Natural killer cell (primary cell): Measurements from ENCODE around the gene ESR1. TPM values are rescaled to one million over a fixed set of nuclear protein-coding genes. Genes with fewer than 3 reads are reported as not detected.
A peak's percentile ranks its signal among the peaks of the same experiment; 100 is the strongest.

ENCODE experiments used
- ATAC-seq, 3 donors: fragments of 150-1000 bp in 2 of 3; fragments of 200-7000 bp in 1 of 3; cut with Tn5 transposase; 1 replicate in 1 of 3; 2 replicates in 2 of 3; pipeline ENCODE4 v1.10.0; 2021; ENCODE audit warnings: mild to moderate bottlenecking in 2 of 3, moderate library complexity in 2 of 3
- DNase-seq, 2 donors: peaks; one replicate each; pipeline versions ENCODE4 v3.0.0 to v3.0.0-alpha.2; 2013 to 2021; ENCODE audit warnings: mixed read lengths in 1 of 2
- H3K27ac ChIP-seq: one replicate; pipeline ENCODE4 v1.5.1; 2013; ENCODE audit warnings: mild to moderate bottlenecking, low read length
- H3K27me3 ChIP-seq: one replicate; pipeline ENCODE4 v1.6.1; 2013; ENCODE audit warnings: low read length; ENCODE audit not compliant: control insufficient read depth, insufficient read depth
- H3K36me3 ChIP-seq: one replicate; pipeline ENCODE4 v1.6.1; 2013; ENCODE audit warnings: low read length; ENCODE audit not compliant: control insufficient read depth, insufficient read depth
- H3K4me1 ChIP-seq: one replicate; pipeline ENCODE4 v1.6.1; 2013; ENCODE audit warnings: low read length; ENCODE audit not compliant: control insufficient read depth, insufficient read depth
- H3K4me3 ChIP-seq: one replicate; pipeline ENCODE4 v1.5.1; 2013; ENCODE audit warnings: low read length
- H3K9me3 ChIP-seq: one replicate; pipeline ENCODE4 v1.6.1; 2013; ENCODE audit warnings: low read length; ENCODE audit not compliant: control insufficient read depth, insufficient read depth
- H3K27ac Mint-ChIP-seq, 2 donors: one replicate each; pipeline ENCODE4 v1.8.0; 2022; ENCODE audit warnings: mild to moderate bottlenecking in 2 of 2, mixed read lengths in 2 of 2, moderate library complexity in 1 of 2
- H3K27me3 Mint-ChIP-seq, 2 donors: one replicate each; pipeline ENCODE4 v1.8.0; 2022; ENCODE audit warnings: low read depth in 2 of 2, mixed read lengths in 2 of 2
- H3K36me3 Mint-ChIP-seq: one replicate; pipeline ENCODE4 v1.8.0; 2022; ENCODE audit warnings: mixed read lengths
- H3K4me1 Mint-ChIP-seq, 2 donors: one replicate each; pipeline ENCODE4 v1.8.0; 2022; ENCODE audit warnings: mixed read lengths in 2 of 2
- H3K4me3 Mint-ChIP-seq: one replicate; pipeline ENCODE4 v1.8.0; 2022; ENCODE audit warnings: mild to moderate bottlenecking, moderate library complexity, mixed read lengths
- H3K9me3 Mint-ChIP-seq, 2 donors: one replicate each; pipeline ENCODE4 v1.8.0; 2022; ENCODE audit warnings: mixed read lengths in 2 of 2
- CTCF ChIP-seq: fragments of 200-600 bp; IDR thresholded peaks from one replicate; pipeline ENCODE4 v1.8.0; 2022; ENCODE audit warnings: antibody characterized with exemption
- WGBS: methylation state at CpG from one replicate; pipeline ENCODE4 v1.1.7; 2013; ENCODE audit warnings: missing lambda C conversion rate; ENCODE audit not compliant: insufficient coverage; 5-methylcytosine and 5-hydroxymethylcytosine counted together
- intact Hi-C: fragments of 100-400 bp; cut with micrococcal nuclease; formaldehyde crosslinking; loops from one replicate; pipeline ENCODE4 v1.14.2; 2022
- total RNA-seq, 4 donors: library from RNA; stranded (reverse); fragments of 120-200 nt in 1 of 4; gene quantifications; one replicate each; pipeline versions ENCODE4 v1.2.3 to v1.2.4, GENCODE V29; 2013 to 2022

The ESR1 gene
- total RNA-seq, 3 donors from 2014 or later (not counting 1 experiment from before 2014, with no cell fraction given) = 0.11 to 0.64 (median 0.60) TPM

GRCh38 chr6:152112491-152113261, 305.2 kb downstream of the ESR1 start:
- H3K4me3 ChIP-seq = no peak overlapping the region
- no peak overlapping the region for H3K4me3 Mint-ChIP-seq
- H3K4me1 ChIP-seq = peaks cover 7% of the 10 kb centered on the region
- peaks cover 3% of the 10 kb centered on the region for H3K36me3 ChIP-seq
- no peak for TF ChIP-seq CTCF
- H3K27ac Mint-ChIP-seq = no peak overlapping the region
- no peaks in the 10 kb centered on the region for H3K27me3 Mint-ChIP-seq
- no peaks in the 10 kb centered on the region for H3K27me3 ChIP-seq
- no peak overlapping the region for H3K27ac ChIP-seq
- no peaks in the 10 kb centered on the region for H3K36me3 Mint-ChIP-seq
- peaks cover 13 to 15% of the 10 kb centered on the region in 2 donors for H3K4me1 Mint-ChIP-seq
- no peaks in the 10 kb centered on the region for H3K9me3 Mint-ChIP-seq
- intact Hi-C loops = no loop called here
- 86% methylated on average over 15 of the region's 15 CpGs for WGBS
- DNase-seq = no peak
- ATAC-seq = no peak
- H3K9me3 ChIP-seq = no peaks in the 10 kb centered on the region

- Histone ChIP-seq H3K4me1 (no peaks in the 10 kb centered on the region), H3K36me3 (peaks cover 39% of the 10 kb centered on the region), H3K27me3 (no peaks in the 10 kb centered on the region), H3K27ac (no peak overlapping the region), H3K4me3 (no peak overlapping the region), H3K9me3 (no peaks in the 10 kb centered on the region)
- peaks cover 0 to 2% of the 10 kb centered on the region in 2 donors for H3K9me3 Mint-ChIP-seq
- peak overlapping the region; percentile 47 to 65 for H3K27ac Mint-ChIP-seq
- intact Hi-C loops = no loop called here
- no peaks in the 10 kb centered on the region for H3K27me3 Mint-ChIP-seq
- ATAC-seq (no peak), DNase-seq (no peak)
- peaks cover 24% of the 10 kb centered on the region for H3K36me3 Mint-ChIP-seq
- no peak overlapping the region for H3K4me3 Mint-ChIP-seq
- TF ChIP-seq CTCF = no peak
- peaks cover 9% of the 10 kb centered on the region in 2 donors for H3K4me1 Mint-ChIP-seq
- 92% methylated on average over 9 of the region's 9 CpGs for WGBS
These were observed 310.0 kb downstream of the ESR1 start for GRCh38 chr6:152117156-152118133.

DNA sequence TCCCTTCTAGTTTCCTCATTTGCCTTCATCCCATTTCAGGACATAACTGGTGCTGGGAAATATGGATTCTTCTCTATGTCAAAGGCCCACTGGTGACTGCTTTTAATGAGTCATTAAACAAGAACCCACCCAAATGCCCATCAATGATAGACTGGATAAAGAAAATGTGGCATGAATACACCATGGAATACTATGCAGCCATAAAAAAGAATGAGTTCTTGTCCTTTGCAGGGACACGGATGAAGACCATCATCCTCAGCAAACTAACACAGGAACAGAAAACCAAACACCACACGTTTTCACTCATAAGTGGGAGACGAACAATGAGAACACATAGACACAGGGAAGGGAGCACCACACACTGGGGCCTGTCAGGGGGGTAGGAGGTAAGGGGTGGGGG, 310.7 kb downstream of the ESR1 start:
- Histone ChIP-seq H3K36me3 (peaks cover 46% of the 10 kb centered on the region), H3K27ac (no peak overlapping the region), H3K9me3 (no peaks in the 10 kb centered on the region), H3K27me3 (no peaks in the 10 kb centered on the region), H3K4me1 (no peaks in the 10 kb centered on the region), H3K4me3 (no peak overlapping the region)
- intact Hi-C loops = no loop called here
- no peak for ATAC-seq
- Mint-ChIP-seq H3K4me3 (no peak overlapping the region), H3K36me3 (peaks cover 24% of the 10 kb centered on the region), H3K27me3 (no peaks in the 10 kb centered on the region), H3K27ac (peak overlapping the region; percentile 47 to 65), H3K9me3 (peaks cover 0 to 2% of the 10 kb centered on the region in 2 donors), H3K4me1 (peaks cover 9% of the 10 kb centered on the region in 2 donors)
- WGBS = 100% methylated on average over 1 of the region's 3 CpGs
- no peak for TF ChIP-seq CTCF
- DNase-seq = no peak
